Nephron progenitor cell (in vitro differentiated cells): ENCODE data around the gene FAM227A.

Experiments
- DNase-seq: peaks from one replicate; pipeline ENCODE4 v3.0.0; 2021
- H3K27ac Mint-ChIP-seq: 2 replicates; pipeline ENCODE4 v1.8.0; 2021; ENCODE audit warnings: mild to moderate bottlenecking, moderate library complexity, mixed read lengths
- H3K27me3 Mint-ChIP-seq: 2 replicates; pipeline ENCODE4 v1.8.0; 2021; ENCODE audit warnings: mild to moderate bottlenecking, low read depth, mixed read lengths; ENCODE audit not compliant: poor library complexity
- H3K36me3 Mint-ChIP-seq: 2 replicates; pipeline ENCODE4 v1.8.0; 2021; ENCODE audit warnings: low read depth, mixed read lengths
- H3K4me1 Mint-ChIP-seq: 2 replicates; pipeline ENCODE4 v1.8.0; 2021; ENCODE audit warnings: mixed read lengths
- H3K4me3 Mint-ChIP-seq: 2 replicates; pipeline ENCODE4 v1.8.0; 2021; ENCODE audit warnings: mild to moderate bottlenecking, moderate library complexity, mixed read lengths
- H3K9me3 Mint-ChIP-seq: 2 replicates; pipeline ENCODE4 v1.8.0; 2021; ENCODE audit warnings: mild to moderate bottlenecking, moderate library complexity, mixed read lengths
- TF ChIP-seq, protein P1 (sequence below): fragments of 200-600 bp; sonication (generic); IDR thresholded peaks from 2 replicates; pipeline ENCODE4 v1.5.0; 2021; ENCODE audit warnings: antibody characterized with exemption

FAM227A gene

DNA sequence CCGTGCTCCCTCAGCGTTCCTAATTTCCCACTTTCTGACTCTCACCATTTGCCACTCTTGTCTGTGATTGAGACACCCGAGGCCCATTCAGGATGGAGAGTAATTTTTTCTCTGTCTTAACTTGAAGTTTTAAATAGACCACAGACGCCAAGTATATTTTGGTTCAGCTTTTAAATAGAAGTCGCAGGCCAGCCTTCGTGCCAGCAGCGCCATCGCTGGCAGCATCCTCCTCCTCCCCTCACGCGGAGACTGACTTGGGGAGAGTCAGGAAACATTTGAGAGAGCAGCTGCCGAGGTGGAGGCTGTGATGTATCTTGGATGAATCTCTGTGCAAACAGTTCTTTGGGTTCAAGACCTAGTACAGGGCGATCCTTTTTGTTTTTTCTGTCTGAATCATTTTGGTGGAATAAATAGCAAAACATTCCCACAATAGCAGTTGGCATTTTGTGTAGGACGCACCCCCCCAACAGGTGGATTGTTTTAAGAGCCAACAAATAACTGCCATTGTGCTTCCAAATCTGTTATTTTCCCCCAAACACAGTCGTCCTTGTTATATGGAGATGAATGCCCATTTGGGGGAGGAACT is 85.3 kb downstream of the FAM227A start:
- peak; percentile 28 for DNase-seq
- TF ChIP-seq, protein P1, sequence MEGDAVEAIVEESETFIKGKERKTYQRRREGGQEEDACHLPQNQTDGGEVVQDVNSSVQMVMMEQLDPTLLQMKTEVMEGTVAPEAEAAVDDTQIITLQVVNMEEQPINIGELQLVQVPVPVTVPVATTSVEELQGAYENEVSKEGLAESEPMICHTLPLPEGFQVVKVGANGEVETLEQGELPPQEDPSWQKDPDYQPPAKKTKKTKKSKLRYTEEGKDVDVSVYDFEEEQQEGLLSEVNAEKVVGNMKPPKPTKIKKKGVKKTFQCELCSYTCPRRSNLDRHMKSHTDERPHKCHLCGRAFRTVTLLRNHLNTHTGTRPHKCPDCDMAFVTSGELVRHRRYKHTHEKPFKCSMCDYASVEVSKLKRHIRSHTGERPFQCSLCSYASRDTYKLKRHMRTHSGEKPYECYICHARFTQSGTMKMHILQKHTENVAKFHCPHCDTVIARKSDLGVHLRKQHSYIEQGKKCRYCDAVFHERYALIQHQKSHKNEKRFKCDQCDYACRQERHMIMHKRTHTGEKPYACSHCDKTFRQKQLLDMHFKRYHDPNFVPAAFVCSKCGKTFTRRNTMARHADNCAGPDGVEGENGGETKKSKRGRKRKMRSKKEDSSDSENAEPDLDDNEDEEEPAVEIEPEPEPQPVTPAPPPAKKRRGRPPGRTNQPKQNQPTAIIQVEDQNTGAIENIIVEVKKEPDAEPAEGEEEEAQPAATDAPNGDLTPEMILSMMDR = no peak
- H3K4me1 Mint-ChIP-seq = peaks cover 23% of the 10 kb centered on the region
- H3K27ac Mint-ChIP-seq = peak overlapping the region; percentile 97
- H3K27me3 Mint-ChIP-seq = peaks cover 21% of the 10 kb centered on the region
- H3K36me3 Mint-ChIP-seq = no peaks in the 10 kb centered on the region
- no peaks in the 10 kb centered on the region for H3K9me3 Mint-ChIP-seq
- peak overlapping the region; percentile 95 for H3K4me3 Mint-ChIP-seq

GRCh38 chr22:38569972-38570778 is 86.0 kb downstream of the FAM227A start, which contains the start of gene DMC1:
TSS of gene DMC1 (minus strand) at chr22:38570183. CDS start at chr22:38568256, 1,927 bp downstream.
- DNase-seq = peak; percentile 100
- Mint-ChIP-seq H3K36me3 (no peaks in the 10 kb centered on the region), H3K27me3 (peaks cover 21% of the 10 kb centered on the region), H3K4me3 (peak within 1 kb of the TSS; percentile 95), H3K27ac (peak within 1 kb of the TSS; percentile 97), H3K9me3 (no peaks in the 10 kb centered on the region), H3K4me1 (peaks cover 23% of the 10 kb centered on the region)
- TF ChIP-seq, protein P1 = no peak

DNA sequence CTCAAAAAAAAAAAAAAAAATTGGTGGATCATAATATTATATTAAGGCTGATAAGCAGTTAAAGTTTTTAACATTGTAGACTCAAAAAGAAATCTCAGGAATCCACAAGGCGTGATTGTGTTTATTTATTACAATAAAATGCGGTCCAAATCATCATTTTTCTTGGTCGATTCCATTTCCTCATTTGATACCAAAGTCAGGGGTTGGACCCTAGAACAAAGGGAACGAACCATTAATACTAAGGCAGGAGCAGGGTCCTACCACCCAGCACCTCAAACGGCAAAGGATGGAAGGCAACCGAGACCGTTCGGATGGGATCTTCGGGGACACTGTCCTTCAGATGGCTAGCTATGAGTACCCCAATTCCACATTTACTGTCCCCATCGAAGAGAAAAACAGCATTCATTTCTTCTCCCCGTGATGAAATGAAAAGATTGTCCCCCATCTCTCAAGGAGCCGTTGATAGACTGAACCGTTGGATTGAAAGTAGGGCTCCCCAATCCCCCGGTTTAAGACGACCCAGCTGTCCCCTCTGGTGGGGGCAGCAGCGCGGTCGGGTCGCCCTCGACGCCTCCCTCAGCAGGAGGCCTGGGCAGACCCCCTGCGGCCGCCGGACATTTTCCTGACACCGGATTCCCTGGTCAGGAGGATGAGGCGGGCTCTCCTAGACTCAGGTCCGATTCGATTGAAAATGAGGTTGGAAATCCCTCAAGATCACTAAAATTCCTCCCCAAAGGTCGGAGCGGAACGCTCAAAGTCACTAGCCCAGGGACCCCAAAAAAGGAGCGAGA is 86.8 kb downstream of the FAM227A start:
- Mint-ChIP-seq H3K27me3 (peaks cover 20% of the 10 kb centered on the region), H3K36me3 (no peaks in the 10 kb centered on the region), H3K4me1 (peaks cover 23% of the 10 kb centered on the region), H3K4me3 (peak overlapping the region; percentile 95), H3K9me3 (no peaks in the 10 kb centered on the region), H3K27ac (no peak overlapping the region)
- DNase-seq = peak; percentile 31
- TF ChIP-seq, protein P1 = no peak

- Mint-ChIP-seq H3K27me3 (peaks cover 5% of the 10 kb centered on the region), H3K27ac (no peak overlapping the region), H3K36me3 (no peaks in the 10 kb centered on the region), H3K4me1 (peaks cover 23% of the 10 kb centered on the region), H3K9me3 (no peaks in the 10 kb centered on the region), H3K4me3 (no peak overlapping the region)
- TF ChIP-seq, protein P1 = no peak
- DNase-seq = no peak
Measured at GRCh38 chr22:38567531-38568285, 88.5 kb downstream of the FAM227A start.

- peaks cover 23% of the 10 kb centered on the region for H3K4me1 Mint-ChIP-seq
- no peaks in the 10 kb centered on the region for H3K36me3 Mint-ChIP-seq
- TF ChIP-seq, protein P1 = no peak
- H3K27me3 Mint-ChIP-seq = no peaks in the 10 kb centered on the region
- H3K4me3 Mint-ChIP-seq = no peak overlapping the region
- H3K27ac Mint-ChIP-seq = no peak overlapping the region
- no peak for DNase-seq
- no peaks in the 10 kb centered on the region for H3K9me3 Mint-ChIP-seq
Measured at GRCh38 chr22:38566726-38567504, 89.3 kb downstream of the FAM227A start.
